ENCODE data around the gene DNASE2.

Gene DNASE2

DNA sequence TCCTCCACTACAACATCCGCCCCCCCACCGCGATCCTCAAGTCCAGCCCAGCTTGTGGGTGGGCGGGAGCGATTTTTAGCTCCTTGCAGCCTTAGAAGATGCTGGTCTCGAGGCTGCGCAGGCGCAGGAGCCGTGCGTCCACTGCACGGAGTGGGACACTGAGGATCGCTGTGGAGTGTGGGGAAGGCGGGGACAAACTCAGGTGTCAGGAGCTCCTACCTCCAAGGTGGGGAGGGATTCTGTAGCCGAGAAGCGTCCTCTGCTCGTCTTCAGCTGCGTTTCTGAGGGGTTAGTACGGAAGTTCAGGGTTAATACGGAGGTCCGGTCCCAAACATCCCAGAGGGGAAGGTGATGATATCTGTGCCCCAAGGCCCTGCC lies 46.7 kb downstream of the DNASE2 start, which contains the start of gene RTBDN:
Gene RTBDN, minus strand, starts transcription at position 14 of the 378 bp plus-strand sequence. CDS start 4,600 bp downstream, outside the sequence.
- DNase-seq (ENCODE audit: low spot score), result no peak

DNA sequence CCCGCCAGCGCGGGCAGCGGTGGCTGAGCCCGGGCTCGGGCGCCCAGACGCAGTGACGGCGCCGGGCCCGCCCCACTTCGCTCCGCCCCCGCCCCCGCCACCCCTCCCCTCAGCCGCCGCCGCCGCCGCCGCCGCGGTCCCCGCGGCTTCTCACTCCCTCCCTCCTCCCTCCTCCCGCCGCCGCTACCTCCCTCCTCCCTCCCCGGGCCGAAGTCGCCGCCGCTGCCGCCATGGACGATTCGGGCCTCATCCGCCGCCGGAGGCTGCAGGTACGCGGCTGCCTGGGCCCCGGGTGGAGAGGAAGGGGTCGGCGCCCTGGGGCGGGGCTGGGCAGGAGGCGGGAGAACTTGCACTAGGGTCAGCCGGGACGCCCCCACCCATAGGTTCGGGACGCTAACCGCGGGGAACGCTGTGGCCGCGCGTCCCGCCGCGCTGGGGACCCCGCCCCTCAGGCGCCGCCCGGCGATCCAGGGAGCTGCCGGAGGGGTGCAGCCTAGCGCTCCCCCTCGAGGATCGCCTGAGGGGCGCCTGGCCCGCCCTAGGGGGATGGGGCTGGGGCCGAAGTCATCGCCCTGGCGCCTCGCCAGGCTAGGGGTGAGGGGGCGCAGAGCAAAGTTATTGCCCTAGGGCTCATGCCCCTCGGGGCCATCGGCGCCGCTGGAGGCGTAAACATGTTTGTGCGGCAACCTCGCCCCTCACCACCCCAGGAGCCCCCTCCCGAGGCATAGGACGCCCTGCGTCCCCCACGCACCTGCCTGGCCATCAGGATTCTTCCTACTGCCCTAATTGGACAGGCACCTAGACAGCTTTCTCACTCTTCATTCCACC lies 47.3 kb downstream of the DNASE2 start:
- peak; percentile 35 for DNase-seq (ENCODE audit: low spot score)

DNA sequence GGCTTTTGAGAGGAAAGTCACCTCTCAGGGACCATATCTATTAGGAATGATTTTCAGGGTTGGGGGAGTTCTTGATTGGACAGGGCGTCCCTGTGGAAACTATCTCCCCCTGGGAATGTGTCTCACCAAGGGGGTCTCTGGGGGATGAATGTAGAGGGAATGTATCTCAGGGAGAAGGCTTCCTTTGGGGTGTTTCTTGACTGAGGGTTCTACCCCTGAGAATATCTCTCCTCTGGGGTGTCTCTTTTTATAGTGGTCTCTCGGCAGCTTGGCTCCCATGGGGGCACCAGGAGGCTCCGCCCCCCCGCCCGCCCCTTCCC lies 47.9 kb downstream of the DNASE2 start:
- DNase-seq (ENCODE audit: low spot score), result no peak

DNA sequence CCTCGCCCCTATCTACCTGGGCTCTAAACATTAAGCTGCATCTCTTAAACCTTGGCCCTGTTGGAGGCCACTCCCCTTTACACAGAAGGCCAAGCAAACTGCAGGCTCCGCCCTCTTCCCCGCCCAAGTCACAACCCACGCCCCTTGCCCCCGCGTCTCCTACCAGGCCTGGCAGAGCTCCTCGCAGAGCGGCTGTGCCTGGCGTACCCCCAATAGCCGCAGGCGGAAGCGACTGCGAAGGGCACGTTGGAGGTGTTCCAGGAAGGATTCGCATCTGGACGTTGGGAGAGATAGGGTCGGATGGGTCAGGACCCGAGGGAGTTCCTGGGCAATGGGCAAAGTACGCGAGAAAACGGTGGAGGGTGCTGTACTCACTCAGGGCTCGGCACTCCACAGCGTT lies 52.8 kb downstream of the DNASE2 start:
- DNase-seq (ENCODE audit: low spot score), result peak; percentile 24

DNA sequence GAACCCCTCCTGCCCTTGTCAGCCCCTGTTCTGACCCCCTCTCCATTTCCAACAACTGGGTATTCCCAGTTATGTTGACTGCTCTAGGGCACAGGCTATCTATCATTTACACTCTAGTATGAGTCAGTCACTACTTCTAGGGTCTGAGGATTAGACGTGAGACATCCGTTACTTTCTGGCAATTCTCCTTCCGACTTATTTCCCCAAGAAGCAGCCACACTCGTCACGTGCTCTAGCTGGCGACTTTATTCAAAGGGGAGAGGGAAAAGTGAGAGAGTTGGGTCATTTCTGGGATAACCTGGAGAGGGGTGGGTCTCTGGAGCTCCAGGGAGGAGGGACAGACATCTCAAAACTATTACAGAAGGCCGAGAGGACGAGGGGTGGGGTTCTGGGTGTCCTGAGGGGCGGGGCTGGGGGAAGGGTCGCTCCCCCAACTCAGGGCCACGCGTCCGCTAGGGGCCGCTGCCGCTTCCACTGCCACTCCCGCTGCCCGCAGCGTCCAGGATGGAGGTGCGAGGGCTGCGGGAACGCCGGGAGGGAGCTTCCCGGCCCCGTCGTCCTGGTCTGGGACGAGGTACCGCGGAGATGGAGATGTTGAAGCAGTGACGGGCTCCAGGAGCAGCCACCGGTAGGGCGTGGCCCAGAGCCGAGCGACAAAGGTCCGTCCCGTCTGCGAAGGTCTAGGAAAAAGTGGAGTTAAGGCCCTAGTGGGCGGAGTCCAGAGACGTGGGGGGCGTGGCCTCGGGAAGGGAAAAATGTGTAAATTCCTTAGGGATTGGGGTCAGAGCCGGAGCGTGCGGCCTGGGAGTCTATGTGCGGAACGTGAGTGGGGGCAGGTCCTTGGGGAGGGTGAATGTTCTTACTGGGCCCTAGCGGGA lies 55.8 kb downstream of the DNASE2 start:
- DNase-seq (ENCODE audit: low spot score), result no peak
